ENCODE results near the gene KL. TPM values are rescaled to one million over a fixed set of nuclear protein-coding genes. Genes with fewer than 3 reads are reported as not detected.

Gene KL
- total RNA-seq, 2 donors from 2014 or later, result 0.09 TPM; not detected in 1

DNA sequence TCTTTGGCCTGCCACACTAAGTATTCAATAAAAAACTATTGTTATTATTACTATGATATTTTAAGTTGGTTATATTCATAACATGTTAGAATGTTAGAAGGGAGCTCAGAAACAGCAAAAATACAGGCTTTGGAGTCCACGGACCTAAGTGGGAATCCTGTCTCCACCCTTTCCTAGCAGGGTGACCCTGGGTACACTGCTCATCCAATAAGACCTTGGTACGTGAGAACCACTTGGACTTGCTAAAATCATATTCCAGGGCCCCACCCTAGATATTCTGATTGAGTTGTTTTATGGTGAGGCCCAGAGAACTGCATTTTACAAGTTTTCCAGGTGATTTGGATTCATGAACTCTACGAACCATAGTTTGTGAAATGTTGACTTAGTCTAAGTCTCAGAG, 47.4 kb upstream of the KL start:
- TF ChIP-seq, protein P1, sequence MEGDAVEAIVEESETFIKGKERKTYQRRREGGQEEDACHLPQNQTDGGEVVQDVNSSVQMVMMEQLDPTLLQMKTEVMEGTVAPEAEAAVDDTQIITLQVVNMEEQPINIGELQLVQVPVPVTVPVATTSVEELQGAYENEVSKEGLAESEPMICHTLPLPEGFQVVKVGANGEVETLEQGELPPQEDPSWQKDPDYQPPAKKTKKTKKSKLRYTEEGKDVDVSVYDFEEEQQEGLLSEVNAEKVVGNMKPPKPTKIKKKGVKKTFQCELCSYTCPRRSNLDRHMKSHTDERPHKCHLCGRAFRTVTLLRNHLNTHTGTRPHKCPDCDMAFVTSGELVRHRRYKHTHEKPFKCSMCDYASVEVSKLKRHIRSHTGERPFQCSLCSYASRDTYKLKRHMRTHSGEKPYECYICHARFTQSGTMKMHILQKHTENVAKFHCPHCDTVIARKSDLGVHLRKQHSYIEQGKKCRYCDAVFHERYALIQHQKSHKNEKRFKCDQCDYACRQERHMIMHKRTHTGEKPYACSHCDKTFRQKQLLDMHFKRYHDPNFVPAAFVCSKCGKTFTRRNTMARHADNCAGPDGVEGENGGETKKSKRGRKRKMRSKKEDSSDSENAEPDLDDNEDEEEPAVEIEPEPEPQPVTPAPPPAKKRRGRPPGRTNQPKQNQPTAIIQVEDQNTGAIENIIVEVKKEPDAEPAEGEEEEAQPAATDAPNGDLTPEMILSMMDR (conservative IDR thresholded peaks at IDR 0.05), result no peak
- no peak for DNase-seq
- H3K4me1 Mint-ChIP-seq, result peaks cover 7% of the 10 kb centered on the region
- 83 to 84% methylated on average over 1 to 2 of the region's 3 CpGs for WGBS, 2 experiments (ENCODE audit: insufficient coverage in 1 of 2, insufficient read length in 1 of 2)
- no peaks in the 10 kb centered on the region for H3K9me3 Mint-ChIP-seq
- H3K27ac ChIP-seq (ENCODE audit: low read depth, low read length), result no peak overlapping the region
- H3K9ac ChIP-seq (ENCODE audit: extremely low read depth, low read length, poor library complexity, severe bottlenecking), result no peak overlapping the region
- H3K36me3 Mint-ChIP-seq (ENCODE audit: low read depth), result no peaks in the 10 kb centered on the region
- H3K4me3 Mint-ChIP-seq, result no peak overlapping the region
- no peaks in the 10 kb centered on the region for H3K27me3 Mint-ChIP-seq (ENCODE audit: insufficient read depth)
- H3K4me3 ChIP-seq (ENCODE audit: low read length), result no peak overlapping the region
- no peaks in the 10 kb centered on the region for H3K36me3 ChIP-seq (ENCODE audit: control insufficient read depth, insufficient read depth, low read length)
- H3K27me3 ChIP-seq (ENCODE audit: control insufficient read depth, insufficient read depth, low read length, poor library complexity, severe bottlenecking), result no peaks in the 10 kb centered on the region
- H3K9me3 ChIP-seq (ENCODE audit: control insufficient read depth, low read length), result no peaks in the 10 kb centered on the region
- no peak overlapping the region for H3K27ac Mint-ChIP-seq
- no peaks in the 10 kb centered on the region for H3K4me1 ChIP-seq (ENCODE audit: control insufficient read depth, insufficient read depth, low read length)

DNA sequence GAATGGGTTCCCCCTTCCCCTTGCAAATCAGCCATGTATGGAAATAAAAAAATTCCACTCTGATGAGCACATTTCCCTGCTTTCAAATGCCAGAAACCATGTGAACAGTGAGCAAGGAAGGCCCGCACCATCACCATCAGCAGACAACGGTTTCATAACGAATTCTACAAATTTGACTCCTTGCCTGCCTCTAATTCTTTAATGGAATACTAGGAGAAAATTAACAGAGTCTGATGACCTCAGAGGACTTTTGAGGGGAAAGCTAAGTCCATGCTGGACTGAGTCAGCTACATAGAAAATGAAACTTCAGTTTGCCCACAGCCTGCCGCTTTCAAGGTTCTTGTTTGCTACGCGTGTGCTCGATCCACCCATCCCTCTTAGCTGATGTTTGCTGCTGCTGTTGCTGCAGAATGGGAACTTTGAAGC, 46.7 kb upstream of the KL start:
- H3K4me3 Mint-ChIP-seq, result no peak overlapping the region
- DNase-seq, result no peak
- H3K9ac ChIP-seq (ENCODE audit: extremely low read depth, low read length, poor library complexity, severe bottlenecking), result no peak overlapping the region
- no peak overlapping the region for H3K27ac Mint-ChIP-seq
- H3K27ac ChIP-seq (ENCODE audit: low read depth, low read length), result no peak overlapping the region
- no peaks in the 10 kb centered on the region for H3K9me3 ChIP-seq (ENCODE audit: control insufficient read depth, low read length)
- no peaks in the 10 kb centered on the region for H3K4me1 ChIP-seq (ENCODE audit: control insufficient read depth, insufficient read depth, low read length)
- H3K36me3 Mint-ChIP-seq (ENCODE audit: low read depth), result no peaks in the 10 kb centered on the region
- no peak overlapping the region for H3K4me3 ChIP-seq (ENCODE audit: low read length)
- H3K9me3 Mint-ChIP-seq, result no peaks in the 10 kb centered on the region
- TF ChIP-seq, protein P1 (conservative IDR thresholded peaks at IDR 0.05), result no peak
- no peaks in the 10 kb centered on the region for H3K36me3 ChIP-seq (ENCODE audit: control insufficient read depth, insufficient read depth, low read length)
- H3K4me1 Mint-ChIP-seq, result peaks cover 7% of the 10 kb centered on the region
- no peaks in the 10 kb centered on the region for H3K27me3 ChIP-seq (ENCODE audit: control insufficient read depth, insufficient read depth, low read length, poor library complexity, severe bottlenecking)
- 92 to 100% methylated on average over 7 of the region's 7 CpGs for WGBS, 2 experiments (ENCODE audit: insufficient coverage in 1 of 2, insufficient read length in 1 of 2)
- H3K27me3 Mint-ChIP-seq (ENCODE audit: insufficient read depth), result no peaks in the 10 kb centered on the region

DNA sequence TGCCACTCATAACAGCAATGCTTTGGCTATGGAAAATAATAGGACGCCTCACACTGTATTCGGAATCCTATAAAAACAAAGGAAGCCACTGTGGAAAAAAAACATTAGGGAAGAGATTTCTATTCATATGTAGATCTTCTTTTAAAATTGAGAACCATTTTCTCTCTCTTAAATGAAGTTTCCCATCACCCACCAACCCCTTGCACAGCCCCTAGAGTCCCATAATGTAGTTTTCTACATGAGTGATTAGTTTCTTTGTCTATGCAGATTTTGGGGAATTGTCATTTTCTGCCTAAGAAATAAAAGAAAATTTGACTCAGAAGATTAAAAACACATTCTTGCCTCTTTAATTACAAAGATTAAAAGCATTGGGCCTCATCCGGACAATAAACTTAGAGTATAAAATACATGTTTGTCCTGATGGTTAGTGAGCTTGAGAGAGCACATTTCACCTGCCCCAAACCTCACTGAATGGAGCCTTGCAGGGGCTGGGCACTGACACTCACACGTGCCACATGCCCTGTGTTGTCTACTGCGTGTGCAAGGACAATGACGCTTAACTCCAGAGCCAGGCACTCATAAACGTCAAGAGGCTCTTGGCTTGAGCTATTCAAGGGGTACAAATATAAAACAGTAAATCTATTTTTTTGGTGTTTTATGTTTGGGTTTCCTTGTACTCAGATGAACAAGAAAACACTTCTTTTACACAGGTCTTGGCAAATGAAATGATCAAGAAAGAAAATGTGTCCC, 40.0 kb upstream of the KL start:
- Histone ChIP-seq H3K36me3 (ENCODE audit: control insufficient read depth, insufficient read depth, low read length) (no peaks in the 10 kb centered on the region), H3K4me1 (ENCODE audit: control insufficient read depth, insufficient read depth, low read length) (no peaks in the 10 kb centered on the region), H3K27ac (ENCODE audit: low read depth, low read length) (no peak overlapping the region), H3K9ac (ENCODE audit: extremely low read depth, low read length, poor library complexity, severe bottlenecking) (no peak overlapping the region), H3K9me3 (ENCODE audit: control insufficient read depth, low read length) (no peaks in the 10 kb centered on the region), H3K27me3 (ENCODE audit: control insufficient read depth, insufficient read depth, low read length, poor library complexity, severe bottlenecking) (no peaks in the 10 kb centered on the region), H3K4me3 (ENCODE audit: low read length) (no peak overlapping the region)
- Mint-ChIP-seq H3K9me3 (no peaks in the 10 kb centered on the region), H3K36me3 (ENCODE audit: low read depth) (no peaks in the 10 kb centered on the region), H3K27ac (no peak overlapping the region), H3K4me1 (no peaks in the 10 kb centered on the region), H3K27me3 (ENCODE audit: insufficient read depth) (no peaks in the 10 kb centered on the region), H3K4me3 (no peak overlapping the region)
- WGBS, 2 experiments (ENCODE audit: insufficient coverage in 1 of 2, insufficient read length in 1 of 2), result 69 to 92% methylated on average over 4 to 7 of the region's 7 CpGs
- TF ChIP-seq, protein P1 (conservative IDR thresholded peaks at IDR 0.05), result no peak
- no peak for DNase-seq
